ENCODE data around the gene HOXA10.

Gene HOXA10

GRCh38 chr7:27154901-27155815 lies 19.0 kb downstream of the HOXA10 start:
- DNase-seq (ENCODE audit: low spot score), result no peak

GRCh38 chr7:27154369-27154768 lies 19.8 kb downstream of the HOXA10 start:
- no peak for DNase-seq (ENCODE audit: low spot score)

GRCh38 chr7:27153526-27153925 lies 20.6 kb downstream of the HOXA10 start:
- DNase-seq (ENCODE audit: low spot score), result no peak

- no peak for DNase-seq (ENCODE audit: low spot score)
Measured at GRCh38 chr7:27152816-27153442, 21.2 kb downstream of the HOXA10 start.

GRCh38 chr7:27151931-27152815 lies 21.9 kb downstream of the HOXA10 start, which contains the start of gene HOXA3:
Gene HOXA3 (minus strand): TSS chr7:27152583. CDS start chr7:27110640, 41,943 bp downstream.
- DNase-seq (ENCODE audit: low spot score), result no peak

GRCh38 chr7:27151341-27151930 lies 22.7 kb downstream of the HOXA10 start:
- no peak for DNase-seq (ENCODE audit: low spot score)

GRCh38 chr7:27150568-27151340 lies 23.4 kb downstream of the HOXA10 start:
- DNase-seq (ENCODE audit: low spot score), result peak; percentile 60

GRCh38 chr7:27149842-27150567 lies 24.1 kb downstream of the HOXA10 start:
- no peak for DNase-seq (ENCODE audit: low spot score)

GRCh38 chr7:27148756-27149641 lies 25.1 kb downstream of the HOXA10 start:
- DNase-seq (ENCODE audit: low spot score), result no peak

- no peak for DNase-seq (ENCODE audit: low spot score)
Measured at GRCh38 chr7:27148031-27148755, 25.9 kb downstream of the HOXA10 start.

- no peak for DNase-seq (ENCODE audit: low spot score)
Measured at GRCh38 chr7:27147199-27148030, 26.7 kb downstream of the HOXA10 start, which contains the start of gene HOXA6. Gene HOXA6 (minus strand): TSS chr7:27147774. CDS start chr7:27147749, 25 bp downstream.

GRCh38 chr7:27146491-27147198 lies 27.5 kb downstream of the HOXA10 start:
- no peak for DNase-seq (ENCODE audit: low spot score)

GRCh38 chr7:27145914-27146412 lies 28.2 kb downstream of the HOXA10 start:
- no peak for DNase-seq (ENCODE audit: low spot score)

GRCh38 chr7:27145165-27145913 lies 28.8 kb downstream of the HOXA10 start:
- no peak for DNase-seq (ENCODE audit: low spot score)

GRCh38 chr7:27144781-27145164 lies 29.3 kb downstream of the HOXA10 start:
- no peak for DNase-seq (ENCODE audit: low spot score)
